ENCODE data around the gene NTSR2. TPM values are rescaled to one million over a fixed set of nuclear protein-coding genes. Genes with fewer than 3 reads are reported as not detected.

The NTSR2 gene
- total RNA-seq, 2 donors from 2014 or later, result not detected

GRCh38 chr2:11710632-11711353, 40.8 kb upstream of the NTSR2 start:
- no peaks in the 10 kb centered on the region for H3K36me3 ChIP-seq
- no peak overlapping the region for H3K27ac ChIP-seq
- no peak overlapping the region for H3K4me3 ChIP-seq
- H3K4me1 ChIP-seq, result no peaks in the 10 kb centered on the region
- H3K27me3 ChIP-seq, result no peaks in the 10 kb centered on the region
- intact Hi-C loops (cut with DNase I), result no loop called here
- no peak for DNase-seq
- no peak for TF ChIP-seq CTCF (IDR thresholded peaks at IDR 0.05)
- no peak overlapping the region for H3K9ac ChIP-seq (ENCODE audit: low read depth in 2 of 2, low read length in 2 of 2)
- H3K9me3 ChIP-seq, result no peaks in the 10 kb centered on the region

GRCh38 chr2:11710210-11710609, 40.2 kb upstream of the NTSR2 start:
- Histone ChIP-seq H3K27me3 (no peaks in the 10 kb centered on the region), H3K4me1 (no peaks in the 10 kb centered on the region), H3K9me3 (no peaks in the 10 kb centered on the region), H3K27ac (no peak overlapping the region), H3K9ac (ENCODE audit: low read depth in 2 of 2, low read length in 2 of 2) (no peak overlapping the region), H3K4me3 (no peak overlapping the region), H3K36me3 (no peaks in the 10 kb centered on the region)
- DNase-seq, result no peak
- TF ChIP-seq CTCF (IDR thresholded peaks at IDR 0.05), result no peak
- intact Hi-C loops (cut with DNase I), result no loop called here

- DNase-seq, result no peak
- no peak overlapping the region for H3K9ac ChIP-seq (ENCODE audit: low read depth in 2 of 2, low read length in 2 of 2)
Measured at GRCh38 chr2:11709293-11709692, 39.3 kb upstream of the NTSR2 start.

GRCh38 chr2:11708106-11708505, 38.1 kb upstream of the NTSR2 start:
- H3K36me3 ChIP-seq, result no peaks in the 10 kb centered on the region
- no peaks in the 10 kb centered on the region for H3K4me1 ChIP-seq
- no peak for TF ChIP-seq CTCF (IDR thresholded peaks at IDR 0.05)
- H3K27ac ChIP-seq, result no peak overlapping the region
- intact Hi-C loops (cut with DNase I), result no loop called here
- H3K9ac ChIP-seq (ENCODE audit: low read depth in 2 of 2, low read length in 2 of 2), result no peak overlapping the region
- H3K4me3 ChIP-seq, result no peak overlapping the region
- no peaks in the 10 kb centered on the region for H3K9me3 ChIP-seq
- no peaks in the 10 kb centered on the region for H3K27me3 ChIP-seq
- no peak for DNase-seq

More at GRCh38 chr2:11709293-11709692, 39.3 kb upstream of the NTSR2 start:
- Histone ChIP-seq H3K4me1 (no peaks in the 10 kb centered on the region), H3K4me3 (no peak overlapping the region), H3K27me3 (no peaks in the 10 kb centered on the region), H3K36me3 (no peaks in the 10 kb centered on the region), H3K27ac (no peak overlapping the region), H3K9me3 (no peaks in the 10 kb centered on the region)
- no peak for TF ChIP-seq CTCF (IDR thresholded peaks at IDR 0.05)
- intact Hi-C loops (cut with DNase I), result no loop called here

GRCh38 chr2:11705711-11706110, 35.7 kb upstream of the NTSR2 start:
- intact Hi-C loops (cut with DNase I), result no loop called here
- no peak for TF ChIP-seq CTCF (IDR thresholded peaks at IDR 0.05)

More at GRCh38 chr2:11705711-11706110, 35.7 kb upstream of the NTSR2 start:
- no peak for DNase-seq
- Histone ChIP-seq H3K9me3 (no peaks in the 10 kb centered on the region), H3K9ac (ENCODE audit: low read depth in 2 of 2, low read length in 2 of 2) (no peak overlapping the region), H3K27ac (no peak overlapping the region), H3K27me3 (no peaks in the 10 kb centered on the region), H3K36me3 (no peaks in the 10 kb centered on the region), H3K4me3 (no peak overlapping the region), H3K4me1 (no peaks in the 10 kb centered on the region)
